HEK293 (cell line): Measurements from ENCODE around the gene STIM1.

Experiments used
- MZF1 ChIP-seq: fragments of 450-650 bp; formaldehyde crosslinking; IDR thresholded peaks from 2 replicates; pipeline ENCODE4 v1.5.1; 2017; ENCODE audit warnings: missing biosample characterization, missing genetic modification characterization, borderline replicate concordance
- OVOL3 ChIP-seq: fragments of 450-650 bp; formaldehyde crosslinking; IDR thresholded peaks from 2 replicates; pipeline ENCODE4 v1.5.1; 2016; ENCODE audit warnings: missing biosample characterization, missing genetic modification characterization
- ZBTB21 ChIP-seq: fragments of 450-650 bp; formaldehyde crosslinking; IDR thresholded peaks from 2 replicates; pipeline ENCODE4 v1.5.1; 2017; ENCODE audit warnings: missing biosample characterization, missing genetic modification characterization
- ZNF175 ChIP-seq: fragments of 450-650 bp; formaldehyde crosslinking; IDR thresholded peaks from 2 replicates; pipeline ENCODE4 v1.5.1; 2016; ENCODE audit warnings: missing biosample characterization, missing genetic modification characterization
- ZNF184 ChIP-seq: fragments of 450-650 bp; IDR thresholded peaks from 2 replicates; pipeline ENCODE4 v1.5.1; 2018; ENCODE audit warnings: missing biosample characterization, mild to moderate bottlenecking, missing genetic modification characterization
- ZNF302 ChIP-seq: fragments of 450-650 bp; formaldehyde crosslinking; IDR thresholded peaks from 2 replicates; pipeline ENCODE4 v1.5.1; 2016; ENCODE audit warnings: missing biosample characterization, missing genetic modification characterization, low read depth
- ZNF324 ChIP-seq: fragments of 450-650 bp; formaldehyde crosslinking; IDR thresholded peaks from 2 replicates; pipeline ENCODE4 v1.5.1; 2016; ENCODE audit warnings: missing biosample characterization, missing genetic modification characterization
- TF ChIP-seq, protein P1 (sequence below): fragments of 450-650 bp; formaldehyde crosslinking; IDR thresholded peaks from 2 replicates; pipeline ENCODE4 v1.5.1; 2016; ENCODE audit warnings: missing biosample characterization, missing genetic modification characterization

DNA sequence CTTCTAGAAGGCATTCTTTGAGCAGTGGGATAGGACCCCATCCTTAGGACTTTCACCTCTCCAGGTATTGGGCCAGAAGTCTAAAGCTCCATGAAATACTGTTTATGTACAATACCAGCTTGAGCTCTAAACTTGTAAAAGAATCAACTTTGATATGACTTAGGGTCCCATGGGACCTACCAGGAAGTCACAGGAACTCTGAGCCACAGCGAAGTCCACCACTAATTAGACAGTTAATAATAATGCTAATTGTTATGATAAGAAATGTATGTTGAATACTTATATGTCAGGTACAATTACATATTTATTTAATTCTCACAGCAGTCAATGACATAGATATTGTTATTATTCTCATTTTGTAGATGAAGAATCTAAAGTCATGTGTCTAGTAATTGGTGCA is 35.3 kb downstream of the STIM1 start:
- TF ChIP-seq ZNF184 (tag by site-specific recombination) (no peak), MZF1 (tag by site-specific recombination) (no peak), ZNF175 (tag by site-specific recombination) (no peak), ZNF324 (tag by site-specific recombination) (no peak), ZNF302 (no peak), ZBTB21 (tag by site-specific recombination) (no peak), OVOL3 (no peak)
- TF ChIP-seq, protein P1, sequence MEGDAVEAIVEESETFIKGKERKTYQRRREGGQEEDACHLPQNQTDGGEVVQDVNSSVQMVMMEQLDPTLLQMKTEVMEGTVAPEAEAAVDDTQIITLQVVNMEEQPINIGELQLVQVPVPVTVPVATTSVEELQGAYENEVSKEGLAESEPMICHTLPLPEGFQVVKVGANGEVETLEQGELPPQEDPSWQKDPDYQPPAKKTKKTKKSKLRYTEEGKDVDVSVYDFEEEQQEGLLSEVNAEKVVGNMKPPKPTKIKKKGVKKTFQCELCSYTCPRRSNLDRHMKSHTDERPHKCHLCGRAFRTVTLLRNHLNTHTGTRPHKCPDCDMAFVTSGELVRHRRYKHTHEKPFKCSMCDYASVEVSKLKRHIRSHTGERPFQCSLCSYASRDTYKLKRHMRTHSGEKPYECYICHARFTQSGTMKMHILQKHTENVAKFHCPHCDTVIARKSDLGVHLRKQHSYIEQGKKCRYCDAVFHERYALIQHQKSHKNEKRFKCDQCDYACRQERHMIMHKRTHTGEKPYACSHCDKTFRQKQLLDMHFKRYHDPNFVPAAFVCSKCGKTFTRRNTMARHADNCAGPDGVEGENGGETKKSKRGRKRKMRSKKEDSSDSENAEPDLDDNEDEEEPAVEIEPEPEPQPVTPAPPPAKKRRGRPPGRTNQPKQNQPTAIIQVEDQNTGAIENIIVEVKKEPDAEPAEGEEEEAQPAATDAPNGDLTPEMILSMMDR: no peak
